GM23338 (cell line): Measurements from ENCODE around the gene HSD11B2.

Source experiments
- CREB1 ChIP-seq: fragments of 250-450 bp; sonication (Bioruptor Pico); IDR thresholded peaks from 2 replicates; pipeline ENCODE4 v1.5.0; 2020; ENCODE audit warnings: low read depth, mild to moderate bottlenecking, moderate library complexity
- CTCF ChIP-seq, 2 experiments: fragments of 200-600 bp in 1 of 2; sonication (generic) in 1 of 2; conservative IDR thresholded peaks; 2 replicates each; pipeline versions ENCODE4 v1.5.1 to v1.6.1; 2016 to 2017; ENCODE audit warnings: antibody characterized with exemption in 2 of 2, low read depth in 2 of 2, mild to moderate bottlenecking in 2 of 2, moderate library complexity in 1 of 2
- EZH2 ChIP-seq: fragments of 200-600 bp; sonication (generic); IDR thresholded peaks from one replicate; pipeline ENCODE4 v1.8.0; 2017; ENCODE audit warnings: antibody characterized with exemption, mild to moderate bottlenecking, low read depth; ENCODE audit not compliant: unreplicated experiment
- EZH2phosphoT487 ChIP-seq: fragments of 200-600 bp; sonication (generic); IDR thresholded peaks from one replicate; pipeline ENCODE4 v1.8.1; 2018; ENCODE audit warnings: antibody characterized with exemption; ENCODE audit not compliant: unreplicated experiment
- JUNB ChIP-seq: IDR thresholded peaks from one replicate; pipeline ENCODE4 v1.6.1; 2016; ENCODE audit warnings: antibody characterized with exemption; ENCODE audit not compliant: unreplicated experiment
- POLR2AphosphoS5 ChIP-seq: IDR thresholded peaks from 2 replicates; pipeline ENCODE4 v1.6.1; 2016; ENCODE audit warnings: antibody characterized with exemption, low read depth
- REST ChIP-seq: IDR thresholded peaks from one replicate; pipeline ENCODE4 v1.6.1; 2018; ENCODE audit warnings: antibody characterized with exemption; ENCODE audit not compliant: unreplicated experiment
- STAT1 ChIP-seq: IDR thresholded peaks from one replicate; pipeline ENCODE4 v1.6.1; 2016; ENCODE audit warnings: antibody characterized with exemption; ENCODE audit not compliant: unreplicated experiment
- ZNF462 ChIP-seq: fragments of 250-450 bp; sonication (Bioruptor Pico); IDR thresholded peaks from 2 replicates; pipeline ENCODE4 v1.5.0; 2020; ENCODE audit warnings: mild to moderate bottlenecking, moderate library complexity

- TF ChIP-seq CTCF (conservative IDR thresholded peaks at IDR 0.05; ENCODE audit: low read depth in 2 of 2) (no peak), REST (no peak), POLR2AphosphoS5 (no peak), ZNF462 (CRISPR knock-in tag) (no peak), EZH2 (no peak), CREB1 (CRISPR knock-in tag) (no peak), JUNB (no peak), STAT1 (no peak), EZH2phosphoT487 (no peak)
Measured at GRCh38 chr16:67460168-67460567, 29.2 kb downstream of the HSD11B2 start.
